ENCODE measurements around the gene HDAC4.

GRCh38 chr2:239251971-239252370, 148.8 kb downstream of the HDAC4 start:
- TF ChIP-seq, protein P1, sequence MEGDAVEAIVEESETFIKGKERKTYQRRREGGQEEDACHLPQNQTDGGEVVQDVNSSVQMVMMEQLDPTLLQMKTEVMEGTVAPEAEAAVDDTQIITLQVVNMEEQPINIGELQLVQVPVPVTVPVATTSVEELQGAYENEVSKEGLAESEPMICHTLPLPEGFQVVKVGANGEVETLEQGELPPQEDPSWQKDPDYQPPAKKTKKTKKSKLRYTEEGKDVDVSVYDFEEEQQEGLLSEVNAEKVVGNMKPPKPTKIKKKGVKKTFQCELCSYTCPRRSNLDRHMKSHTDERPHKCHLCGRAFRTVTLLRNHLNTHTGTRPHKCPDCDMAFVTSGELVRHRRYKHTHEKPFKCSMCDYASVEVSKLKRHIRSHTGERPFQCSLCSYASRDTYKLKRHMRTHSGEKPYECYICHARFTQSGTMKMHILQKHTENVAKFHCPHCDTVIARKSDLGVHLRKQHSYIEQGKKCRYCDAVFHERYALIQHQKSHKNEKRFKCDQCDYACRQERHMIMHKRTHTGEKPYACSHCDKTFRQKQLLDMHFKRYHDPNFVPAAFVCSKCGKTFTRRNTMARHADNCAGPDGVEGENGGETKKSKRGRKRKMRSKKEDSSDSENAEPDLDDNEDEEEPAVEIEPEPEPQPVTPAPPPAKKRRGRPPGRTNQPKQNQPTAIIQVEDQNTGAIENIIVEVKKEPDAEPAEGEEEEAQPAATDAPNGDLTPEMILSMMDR (IDR thresholded peaks at IDR 0.05), result no peak
- no peak for TF ChIP-seq POLR2A (IDR thresholded peaks at IDR 0.05)
